Naive thymus-derived CD8-positive, alpha-beta T cell (primary cell): ENCODE data around the gene GNG7. TPM values are rescaled to one million over a fixed set of nuclear protein-coding genes. Genes with fewer than 3 reads are reported as not detected.
A peak's percentile ranks its signal among the peaks of the same experiment; 100 is the strongest.
"Not testable (repeated sequence)": the region's sequence is repeated elsewhere in the genome, so short reads cannot be mapped to it uniquely, and the experiment has no call there.

Source experiments
- ATAC-seq, 2 donors: fragments of 150-1000 bp; cut with Tn5 transposase in 1 of 2; sonication (Bioruptor Pico), chemical (Tn5 transposase) in 1 of 2; 1 replicate in 1 of 2; 2 replicates in 1 of 2; pipeline ENCODE4 v1.10.0; 2021; ENCODE audit warnings: mild to moderate bottlenecking in 2 of 2, moderate library complexity in 2 of 2
- POLR2A ChIA-PET: fragments of 350-600 bp; sonication (Branson Sonifier 250); formaldehyde crosslinking; loops from one replicate; lab custom pipeline; 2021; ENCODE audit warnings: antibody characterized with exemption; lab: Charles Lee
- DNase-seq, 10 donors: peaks; one replicate each; pipeline versions ENCODE4 v3.0.0 to v3.0.0-alpha.2; 2020 to 2022
- H3K27ac Mint-ChIP-seq, 10 donors: one replicate each; pipeline ENCODE4 v1.8.0; 2020 to 2022; ENCODE audit warnings: mild to moderate bottlenecking in 10 of 10, mixed read lengths in 10 of 10, moderate library complexity in 4 of 10, inconsistent platforms in 1 of 10
- H3K27me3 Mint-ChIP-seq, 5 donors: one replicate each; pipeline ENCODE4 v1.8.0; 2021 to 2022; ENCODE audit warnings: mixed read lengths in 5 of 5
- H3K36me3 Mint-ChIP-seq, 3 donors: one replicate each; pipeline ENCODE4 v1.8.0; 2020 to 2022; ENCODE audit warnings: mixed read lengths in 3 of 3, mild to moderate bottlenecking in 2 of 3, inconsistent platforms in 1 of 3
- H3K4me1 Mint-ChIP-seq, 4 donors: one replicate each; pipeline ENCODE4 v1.8.0; 2021 to 2022; ENCODE audit warnings: mixed read lengths in 4 of 4
- H3K4me3 Mint-ChIP-seq, 10 donors: one replicate each; pipeline ENCODE4 v1.8.0; 2020 to 2022; ENCODE audit warnings: mild to moderate bottlenecking in 10 of 10, mixed read lengths in 10 of 10, moderate library complexity in 6 of 10, inconsistent platforms in 1 of 10
- H3K9me3 Mint-ChIP-seq, 9 donors: one replicate each; pipeline ENCODE4 v1.8.0; 2020 to 2022; ENCODE audit warnings: mixed read lengths in 9 of 9, mild to moderate bottlenecking in 3 of 9, inconsistent platforms in 1 of 9, moderate library complexity in 1 of 9
- polyA plus RNA-seq, 3 donors: library from polyadenylated mRNA; unstranded; fragments of 300-500 nt; fragmentation: Illumina TruSeq; gene quantifications; one replicate each; pipeline ENCODE4 v1.2.3, GENCODE V29; 2021
- total RNA-seq, 8 experiments: library from RNA in 2 of 8; stranded (reverse) in 2 of 8; gene quantifications; one replicate each; pipeline ENCODE4 v1.2.3 and lab custom pipeline; 2021 to 2026

GNG7 gene
- total and polyA plus RNA-seq, 5 experiments from 2014 or later = 1.8 to 8.5 (median 4.2) TPM

- Mint-ChIP-seq H3K9me3 (peaks cover 0 to 14% (median 3%) of the 10 kb centered on the region in 9 donors), H3K4me1 (peaks cover 3 to 18% (median 15%) of the 10 kb centered on the region in 4 donors), H3K27me3 (peaks cover 7 to 19% (median 13%) of the 10 kb centered on the region in 5 donors), H3K27ac (no peak overlapping the region), H3K4me3 (no peak overlapping the region), H3K36me3 (peaks cover 0 to 3% (median 0%) of the 10 kb centered on the region in 3 donors)
- ATAC-seq (no peak), DNase-seq (no peak)
- POLR2A ChIA-PET = no interaction called here
Measured at GRCh38 chr19:2716275-2716650, 13.8 kb upstream of the GNG7 start.

- POLR2A ChIA-PET = interaction anchor here (0.5 kb wide), 1 partner anchor 562 kb away, joined by 3 read pairs; no protein-coding TSS in a partner anchor
- Mint-ChIP-seq H3K4me1 (peaks cover 4 to 24% (median 18%) of the 10 kb centered on the region in 4 donors), H3K27ac (no peak overlapping the region), H3K4me3 (peak overlapping the region in 1 of 10 donors; percentile 26), H3K36me3 (peaks cover 0 to 3% (median 0%) of the 10 kb centered on the region in 3 donors), H3K9me3 (peaks cover 0 to 14% (median 3%) of the 10 kb centered on the region in 9 donors), H3K27me3 (peaks cover 7 to 19% (median 13%) of the 10 kb centered on the region in 5 donors)
- no peak for DNase-seq
- no peak for ATAC-seq
Measured at GRCh38 chr19:2715470-2716274, 13.2 kb upstream of the GNG7 start.

GRCh38 chr19:2714531-2715269, 12.2 kb upstream of the GNG7 start:
- H3K27me3 Mint-ChIP-seq = peaks cover 4 to 13% (median 7%) of the 10 kb centered on the region in 5 donors
- H3K4me3 Mint-ChIP-seq = peak overlapping the region in 2 of 10 donors; percentile 10 to 11

GRCh38 chr19:2714102-2714501, 11.6 kb upstream of the GNG7 start:
- POLR2A ChIA-PET, H3K27ac Mint-ChIP-seq, H3K36me3 Mint-ChIP-seq, DNase-seq, ATAC-seq, H3K27me3 Mint-ChIP-seq, H3K4me3 Mint-ChIP-seq: not testable (repeated sequence)
- H3K4me1 Mint-ChIP-seq = peaks cover 4 to 23% (median 15%) of the 10 kb centered on the region in 4 donors
- peaks cover 0 to 14% (median 3%) of the 10 kb centered on the region in 9 donors for H3K9me3 Mint-ChIP-seq

More at GRCh38 chr19:2714531-2715269, 12.2 kb upstream of the GNG7 start:
- H3K27ac Mint-ChIP-seq = no peak overlapping the region
- H3K36me3 Mint-ChIP-seq = peaks cover 0 to 1% (median 0%) of the 10 kb centered on the region in 3 donors
- DNase-seq = no peak
- ATAC-seq = no peak
- peaks cover 4 to 27% (median 17%) of the 10 kb centered on the region in 4 donors for H3K4me1 Mint-ChIP-seq
- POLR2A ChIA-PET = interaction anchor here (0.5 kb wide), 1 partner anchor 561 kb away, joined by 3 read pairs; no protein-coding TSS in a partner anchor
- peaks cover 0 to 14% (median 3%) of the 10 kb centered on the region in 9 donors for H3K9me3 Mint-ChIP-seq

GRCh38 chr19:2713170-2713569, 10.7 kb upstream of the GNG7 start:
- H3K4me3 Mint-ChIP-seq, ATAC-seq, H3K27me3 Mint-ChIP-seq, POLR2A ChIA-PET, H3K36me3 Mint-ChIP-seq, DNase-seq, H3K27ac Mint-ChIP-seq: not testable (repeated sequence)
- Mint-ChIP-seq H3K4me1 (peaks cover 4 to 21% (median 15%) of the 10 kb centered on the region in 4 donors), H3K9me3 (peaks cover 0 to 14% (median 3%) of the 10 kb centered on the region in 9 donors)

GRCh38 chr19:2711875-2712205, 9.3 kb upstream of the GNG7 start:
- H3K27ac Mint-ChIP-seq = peak overlapping the region in 3 of 10 donors; percentile 52 to 77 (median 54)
- peaks cover 4 to 21% (median 15%) of the 10 kb centered on the region in 4 donors for H3K4me1 Mint-ChIP-seq
- POLR2A ChIA-PET = no interaction called here
- H3K4me3 Mint-ChIP-seq = no peak overlapping the region
- no peak for DNase-seq
- H3K27me3 Mint-ChIP-seq = peaks cover 0 to 5% (median 3%) of the 10 kb centered on the region in 5 donors
- peaks cover 0 to 14% (median 3%) of the 10 kb centered on the region in 9 donors for H3K9me3 Mint-ChIP-seq
- no peaks in the 10 kb centered on the region for H3K36me3 Mint-ChIP-seq
- no peak for ATAC-seq

- ATAC-seq = no peak
- Mint-ChIP-seq H3K4me3 (peak overlapping the region in 3 of 10 donors; percentile 33 to 52 (median 43)), H3K4me1 (peaks cover 4 to 21% (median 15%) of the 10 kb centered on the region in 4 donors), H3K36me3 (no peaks in the 10 kb centered on the region), H3K27me3 (peaks cover 0 to 5% (median 3%) of the 10 kb centered on the region in 5 donors), H3K27ac (peak overlapping the region in 9 of 10 donors; percentile 18 to 85 (median 44)), H3K9me3 (peaks cover 0 to 14% (median 3%) of the 10 kb centered on the region in 9 donors)
- no peak for DNase-seq
- POLR2A ChIA-PET = interaction anchor here (1.2 kb wide), 1 partner anchor 28 kb away, joined by 3 read pairs; no protein-coding TSS in a partner anchor
Measured at GRCh38 chr19:2711172-2711874, 8.8 kb upstream of the GNG7 start.

GRCh38 chr19:2706251-2706650, 3.8 kb upstream of the GNG7 start:
- H3K9me3 Mint-ChIP-seq = no peaks in the 10 kb centered on the region
- H3K4me1 Mint-ChIP-seq = peaks cover 8 to 21% (median 19%) of the 10 kb centered on the region in 4 donors
- no peak for ATAC-seq
- no peaks in the 10 kb centered on the region for H3K27me3 Mint-ChIP-seq
- H3K36me3 Mint-ChIP-seq = no peaks in the 10 kb centered on the region
- no peak overlapping the region for H3K27ac Mint-ChIP-seq
- POLR2A ChIA-PET = no interaction called here
- DNase-seq = no peak
- H3K4me3 Mint-ChIP-seq = no peak overlapping the region

- H3K9me3 Mint-ChIP-seq = no peaks in the 10 kb centered on the region
- H3K4me1 Mint-ChIP-seq = peaks cover 20 to 35% (median 32%) of the 10 kb centered on the region in 4 donors
- no peak for DNase-seq
- no peak for ATAC-seq
- H3K4me3 Mint-ChIP-seq = peak overlapping the region in 3 of 10 donors; percentile 18 to 54 (median 26)
- H3K36me3 Mint-ChIP-seq = no peaks in the 10 kb centered on the region
- no peaks in the 10 kb centered on the region for H3K27me3 Mint-ChIP-seq
- POLR2A ChIA-PET = interaction anchor here (0.6 kb wide), 2 partner anchors 135 to 618 kb away, joined by 3 to 6 read pairs; no protein-coding TSS in a partner anchor
- no peak overlapping the region for H3K27ac Mint-ChIP-seq
Measured at GRCh38 chr19:2703691-2704216, 1.3 kb upstream of the GNG7 start.

- Mint-ChIP-seq H3K27me3 (no peaks in the 10 kb centered on the region), H3K27ac (peak overlapping the region in 9 of 10 donors; percentile 48 to 90 (median 76)), H3K9me3 (no peaks in the 10 kb centered on the region), H3K4me1 (peaks cover 23 to 41% (median 36%) of the 10 kb centered on the region in 4 donors), H3K36me3 (no peaks in the 10 kb centered on the region), H3K4me3 (peak overlapping the region; percentile 59 to 82 (median 76))
- DNase-seq (no peak), ATAC-seq (no peak)
- POLR2A ChIA-PET = interaction anchor here (0.6 to 2.3 kb wide), 2 partner anchors 37 to 217 kb away, joined by 3 to 6 read pairs; partner anchors contain the start of gene SLC39A3
Measured at GRCh38 chr19:2703077-2703437, 563 bp upstream of the GNG7 start.

GRCh38 chr19:2701361-2702169, 929 bp downstream of the GNG7 start:
- DNase-seq (no peak), ATAC-seq (no peak)
- POLR2A ChIA-PET = interaction anchor here (0.5 to 2.3 kb wide), 6 partner anchors 9 to 351 kb away, joined by 3 to 6 read pairs (median 4); partner anchors contain the start of genes GADD45B and SLC39A3
- Mint-ChIP-seq H3K27ac (peak overlapping the region in 8 of 10 donors; percentile 48 to 86 (median 68)), H3K4me3 (peak overlapping the region; percentile 43 to 86 (median 75)), H3K27me3 (no peaks in the 10 kb centered on the region), H3K4me1 (peaks cover 23 to 41% (median 37%) of the 10 kb centered on the region in 4 donors), H3K36me3 (no peaks in the 10 kb centered on the region), H3K9me3 (no peaks in the 10 kb centered on the region)
